G401.6 (cell line): ENCODE data around the gene E2F1.

Source experiments
- FAIRE-seq: peaks from 2 replicates; lab custom pipeline; 2012; peaks lifted over from hg19 to GRCh38; lab: Jason Lieb, UNC

E2F1 gene

DNA sequence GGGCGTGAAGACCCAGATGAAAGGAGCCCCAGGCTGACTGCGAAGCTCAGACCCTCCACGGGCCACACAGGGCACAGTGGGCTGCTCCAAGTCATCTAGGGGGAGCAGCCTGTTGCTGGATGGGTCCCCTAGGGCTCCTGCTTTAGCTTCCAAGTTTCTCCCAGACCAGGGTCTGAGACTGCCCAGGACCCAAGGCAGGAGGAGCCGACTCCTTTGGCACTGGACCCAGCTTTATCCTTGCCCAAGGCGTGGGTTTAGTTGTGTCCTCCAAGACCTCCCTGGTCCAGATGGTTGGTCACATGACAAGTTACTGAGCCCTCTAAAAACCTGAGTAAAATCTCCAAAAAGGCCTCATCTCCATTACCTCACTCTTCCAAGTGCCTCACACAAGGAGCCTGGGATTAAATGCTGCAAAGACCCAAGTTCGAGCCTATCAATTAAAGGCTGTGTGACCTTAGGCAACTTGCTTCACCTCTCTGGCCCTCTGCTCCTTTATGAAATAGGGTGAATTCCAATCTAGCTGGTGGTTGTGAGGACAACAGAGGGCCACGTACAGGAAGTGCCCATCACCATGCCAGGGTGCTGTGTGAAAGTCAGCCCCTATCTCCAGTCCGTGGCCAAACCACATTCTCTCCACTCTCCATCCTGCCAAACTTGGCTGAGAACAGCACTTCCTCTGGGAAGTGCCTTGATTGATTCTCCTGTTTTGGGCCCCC lies 14.5 kb downstream of the E2F1 start:
- FAIRE-seq, result no peak

DNA sequence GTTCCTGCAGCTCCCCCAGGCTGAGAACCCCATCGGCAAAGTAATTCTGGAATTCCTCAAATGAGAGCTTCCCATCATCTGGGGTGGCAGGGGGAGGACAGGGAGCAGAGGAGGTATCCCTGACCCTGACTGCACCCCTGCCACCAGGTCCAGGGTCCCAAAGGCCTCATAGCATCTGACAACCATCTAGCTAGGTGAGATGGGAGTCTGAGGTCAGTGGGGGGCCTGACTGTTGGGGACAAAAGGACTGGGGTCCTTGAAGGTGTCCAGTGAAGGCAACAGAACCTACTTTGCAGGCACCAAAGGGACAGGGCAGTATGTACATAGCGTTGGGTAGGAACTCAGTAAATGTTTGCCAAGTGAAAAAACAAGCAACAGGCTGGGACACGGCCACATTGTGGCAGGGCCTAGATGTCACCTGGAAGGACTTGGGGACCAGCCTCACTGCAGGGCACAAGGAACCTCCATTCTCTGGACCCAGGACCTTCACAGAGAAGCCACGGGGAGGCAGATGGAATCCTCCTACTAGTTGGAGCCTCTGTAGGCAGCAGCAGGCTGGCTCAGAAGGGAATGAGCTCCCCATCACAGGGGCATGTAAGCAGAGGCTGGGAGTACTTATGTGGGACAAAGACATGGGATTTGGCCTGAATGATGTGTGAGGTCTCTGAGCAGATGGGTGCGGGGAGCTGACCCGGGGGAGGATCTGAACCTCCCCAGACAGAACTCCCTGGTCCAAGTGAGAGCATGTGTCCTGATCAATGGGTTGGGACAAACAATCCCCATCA lies 15.3 kb downstream of the E2F1 start:
- FAIRE-seq, result no peak

DNA sequence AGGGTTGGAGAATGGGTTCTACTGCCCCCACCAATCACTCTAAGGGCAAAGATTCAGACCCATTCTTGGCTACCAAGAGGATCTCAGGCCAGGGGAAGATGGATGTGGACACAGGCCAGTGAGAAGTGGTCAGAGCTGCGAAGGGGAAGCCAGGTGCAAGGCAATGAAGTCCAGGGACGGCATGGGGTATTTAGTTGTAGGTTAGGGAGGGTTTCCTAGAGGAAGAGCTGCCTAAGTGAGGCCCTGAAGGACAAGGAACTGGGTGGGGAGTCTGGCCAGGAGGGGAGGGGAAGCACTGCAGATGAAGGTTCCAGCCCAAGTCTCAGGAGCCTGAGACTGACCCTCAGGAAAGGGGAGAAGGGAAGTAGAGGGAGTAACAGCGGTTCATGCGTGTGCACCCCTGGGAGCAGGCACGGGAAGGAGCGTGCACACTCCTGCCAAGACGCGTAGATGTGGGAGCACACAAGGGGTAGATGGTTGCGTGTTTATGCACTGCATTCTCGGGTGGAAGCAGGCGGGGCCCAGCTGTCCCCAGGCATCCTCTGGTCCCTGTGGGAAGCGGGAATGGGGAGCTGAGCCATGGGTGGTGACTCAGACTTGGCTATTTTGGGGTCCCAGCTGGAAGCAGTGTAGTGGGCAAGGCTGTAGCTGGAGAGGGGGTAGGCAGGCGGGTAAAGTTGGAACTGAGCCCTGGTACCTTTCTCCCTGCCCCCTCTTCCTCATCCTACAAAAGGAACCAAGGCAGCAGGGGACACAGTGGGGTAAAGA lies 16.1 kb downstream of the E2F1 start:
- no peak for FAIRE-seq

DNA sequence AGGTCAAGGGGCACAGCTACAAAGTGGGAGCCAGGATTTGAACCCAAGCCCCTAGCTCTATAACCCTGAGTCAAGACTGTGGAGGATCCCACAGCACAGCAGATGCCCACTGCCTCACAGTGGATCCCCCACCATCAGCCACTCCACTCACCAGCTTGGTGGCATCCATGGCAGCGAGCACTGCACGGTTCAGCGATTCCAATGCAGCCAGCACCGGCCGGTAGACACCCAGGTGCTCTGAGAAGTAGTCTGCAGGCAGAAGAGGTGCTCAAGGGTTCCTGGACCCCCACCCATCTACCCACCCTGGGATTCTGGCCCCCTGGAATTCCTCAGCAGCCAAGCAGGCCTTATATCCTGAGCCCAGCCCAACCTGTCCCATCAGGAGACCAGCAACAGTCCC lies 17.0 kb downstream of the E2F1 start:
- FAIRE-seq, result no peak

DNA sequence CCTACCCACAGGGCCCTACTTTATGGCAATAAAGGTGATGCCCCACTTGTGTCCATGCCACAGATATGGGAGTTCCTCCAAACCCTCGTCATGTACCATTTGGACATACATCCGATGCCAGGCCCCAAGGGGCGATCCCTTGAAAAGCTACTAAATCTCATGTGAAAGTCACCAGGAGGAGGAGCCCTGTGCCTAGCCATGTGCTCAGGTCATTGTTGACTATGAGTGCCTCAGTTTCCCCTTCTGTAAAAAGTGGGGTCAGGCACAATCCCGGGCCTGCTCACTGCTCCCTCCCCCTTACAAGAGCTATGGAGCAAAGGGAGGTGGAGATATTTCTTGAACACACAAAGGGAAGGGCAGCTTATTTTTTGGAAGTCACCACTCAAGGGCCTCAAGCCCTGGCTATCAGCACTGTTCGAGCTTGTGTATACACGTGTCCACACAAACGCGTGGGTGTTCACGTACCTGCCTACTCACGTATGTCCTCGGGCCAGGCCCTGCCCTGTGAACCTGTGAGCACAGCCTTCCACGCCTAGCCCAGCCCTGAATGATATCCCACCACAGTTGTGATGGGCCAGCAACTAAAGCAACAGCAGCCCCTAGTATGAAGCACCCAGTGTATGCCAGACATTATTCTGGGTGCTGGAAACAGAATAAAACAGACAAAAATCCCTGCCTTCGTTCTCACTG lies 17.6 kb downstream of the E2F1 start:
- no peak for FAIRE-seq

DNA sequence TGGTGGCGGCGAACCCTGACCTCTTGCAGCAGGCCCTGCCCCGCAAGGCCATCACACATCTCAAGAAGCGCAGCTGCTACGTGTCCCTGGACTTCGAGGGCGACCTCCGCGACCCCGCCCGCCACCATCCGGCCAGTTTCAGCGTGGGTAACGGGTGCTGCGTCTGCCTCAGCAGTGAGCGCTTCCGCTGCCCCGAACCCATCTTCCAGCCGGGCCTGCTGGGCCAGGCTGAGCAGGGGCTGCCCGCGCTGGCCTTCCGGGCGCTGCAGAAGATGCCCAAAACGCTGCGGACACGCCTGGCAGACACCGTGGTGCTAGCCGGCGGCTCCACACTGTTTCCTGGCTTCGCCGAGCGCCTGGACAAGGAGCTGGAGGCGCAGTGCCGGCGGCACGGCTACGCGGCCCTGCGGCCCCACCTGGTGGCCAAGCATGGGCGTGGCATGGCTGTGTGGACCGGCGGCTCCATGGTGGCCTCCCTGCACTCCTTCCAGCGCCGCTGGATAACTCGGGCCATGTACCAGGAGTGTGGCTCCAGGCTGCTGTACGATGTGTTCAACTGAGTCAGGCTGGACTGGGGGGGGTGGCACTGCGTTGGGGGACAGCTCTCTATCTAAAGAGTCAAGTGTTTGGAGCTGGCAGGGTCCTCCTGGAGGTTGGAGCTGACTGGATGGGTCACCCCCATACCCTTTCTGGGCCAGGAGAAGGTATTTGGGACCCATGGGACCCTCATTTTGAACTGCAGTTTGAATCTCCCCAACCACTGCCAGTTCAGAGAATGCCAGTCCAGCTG lies 18.3 kb downstream of the E2F1 start:
- no peak for FAIRE-seq

DNA sequence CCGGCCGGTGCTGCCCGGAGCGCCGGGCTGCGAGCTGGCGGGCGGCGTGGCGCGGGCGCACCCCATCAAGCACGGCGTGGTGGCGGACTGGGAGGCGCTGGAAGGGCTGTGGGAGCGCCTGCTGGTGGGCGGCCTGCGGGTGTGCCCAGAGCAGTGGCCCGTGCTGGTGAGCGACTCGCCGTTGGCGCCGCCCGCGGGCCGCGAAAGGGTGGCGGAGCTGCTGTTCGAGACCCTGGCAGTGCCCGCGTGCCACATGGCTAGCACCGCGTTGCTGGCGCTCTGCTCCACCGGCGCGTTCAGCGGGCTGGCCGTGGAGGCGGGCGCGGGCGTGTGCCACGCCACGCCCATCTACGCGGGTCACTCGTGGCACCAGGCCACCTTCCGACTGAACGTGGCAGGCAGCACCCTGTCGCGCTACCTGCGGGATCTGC lies 18.9 kb downstream of the E2F1 start:
- FAIRE-seq, result no peak

DNA sequence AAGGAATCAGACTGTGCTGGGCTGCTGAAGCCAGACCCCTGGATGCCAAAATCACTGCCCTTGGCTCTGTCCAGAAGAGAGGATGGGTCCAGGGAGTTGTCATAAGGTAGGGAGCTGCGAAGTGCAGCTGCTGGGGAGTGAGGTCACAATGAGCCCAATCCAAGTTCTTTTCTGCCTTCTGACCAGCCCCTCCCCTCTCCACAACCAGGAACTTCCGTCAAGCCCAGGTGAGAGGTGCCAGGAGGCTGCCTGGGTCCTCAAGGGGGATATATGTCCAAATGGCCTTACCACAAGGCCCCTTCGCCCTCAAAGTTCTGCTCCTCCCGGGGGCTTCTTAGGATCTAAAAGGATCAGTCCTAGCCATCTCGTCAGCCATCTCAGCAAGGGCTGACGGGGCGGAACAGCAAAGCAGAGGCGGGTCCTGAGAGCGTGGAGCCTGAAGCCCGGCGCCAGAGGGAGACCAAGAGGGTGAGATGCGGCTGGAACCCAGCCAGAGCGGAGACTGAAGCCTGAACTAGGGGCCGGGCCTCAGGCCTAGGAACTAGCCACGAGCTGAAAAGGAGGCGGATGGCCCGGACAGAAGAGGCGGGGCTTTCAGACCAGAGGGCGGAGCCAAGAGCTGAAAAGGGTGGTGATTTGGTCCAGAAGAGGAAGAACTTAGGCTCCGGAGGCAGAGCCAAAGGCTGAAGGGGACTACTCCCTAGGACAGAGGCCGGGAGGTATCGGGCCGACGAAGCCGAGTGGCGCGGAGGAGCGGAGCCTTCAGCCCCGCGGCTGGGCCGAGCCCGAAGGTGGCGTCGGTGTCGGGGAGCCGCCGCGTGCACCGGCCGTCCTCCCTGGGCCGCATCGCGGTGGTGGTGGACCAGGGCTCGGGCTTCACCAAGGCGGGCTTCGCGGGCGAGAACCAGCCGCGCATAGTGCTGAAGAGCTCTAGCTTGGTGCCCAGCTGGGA lies 19.6 kb downstream of the E2F1 start, which contains the start of gene ACTL10:
Gene ACTL10, plus strand, starts transcription at position 651 of the 952 bp plus-strand sequence. CDS start 555 bp downstream, outside the sequence.
- no peak for FAIRE-seq

DNA sequence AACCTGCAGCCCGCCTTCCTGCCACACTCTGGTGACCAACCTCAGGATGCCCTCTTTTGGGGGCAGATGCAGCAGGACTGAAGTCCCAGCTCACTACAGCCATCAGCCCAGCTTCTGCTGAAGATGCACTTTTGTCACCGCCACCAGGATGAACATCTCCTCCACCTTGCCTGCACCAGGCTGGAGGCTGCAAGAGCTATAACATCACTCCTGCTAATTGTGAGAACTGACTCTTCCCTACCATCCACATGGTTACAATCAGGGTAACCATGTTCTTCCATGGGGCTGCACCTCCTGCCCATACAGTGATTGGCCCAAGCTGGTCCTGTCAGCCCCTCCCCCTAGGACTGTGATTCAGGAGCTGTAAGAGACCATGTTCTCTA lies 21.4 kb downstream of the E2F1 start:
- FAIRE-seq, result peak; percentile 60

DNA sequence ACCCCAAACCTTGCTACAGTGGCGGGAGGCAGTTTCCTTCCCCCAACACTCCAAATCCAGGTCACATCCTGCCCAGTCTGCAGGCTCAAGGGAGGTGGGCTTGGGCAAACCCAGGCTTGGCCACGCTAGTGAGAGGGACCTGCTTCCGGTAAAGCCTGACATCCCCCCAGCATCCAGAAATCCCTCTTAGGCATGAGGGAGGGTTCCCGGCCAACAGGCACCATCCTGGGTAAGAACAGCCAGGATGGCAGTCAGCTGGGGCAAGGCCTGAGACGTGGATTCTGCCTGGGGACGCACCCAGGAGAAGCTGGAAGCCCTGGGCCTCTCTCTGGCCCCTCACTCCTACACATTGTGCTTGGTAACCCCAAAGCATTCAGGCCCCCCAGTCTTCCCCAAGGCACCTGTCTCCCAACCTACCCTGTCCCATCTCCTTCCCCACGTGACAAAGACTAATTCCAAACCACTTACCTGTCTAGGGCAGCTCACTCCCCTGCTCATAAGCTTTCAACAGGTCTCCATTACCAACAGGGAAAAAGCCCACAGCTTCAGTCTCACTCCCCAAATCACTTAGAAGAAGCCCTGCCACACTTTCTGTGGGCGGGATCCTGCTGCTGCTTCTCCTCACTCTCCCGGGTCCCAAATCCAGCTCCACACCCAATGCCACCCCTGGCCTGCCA lies 22.0 kb downstream of the E2F1 start:
- FAIRE-seq, result no peak

DNA sequence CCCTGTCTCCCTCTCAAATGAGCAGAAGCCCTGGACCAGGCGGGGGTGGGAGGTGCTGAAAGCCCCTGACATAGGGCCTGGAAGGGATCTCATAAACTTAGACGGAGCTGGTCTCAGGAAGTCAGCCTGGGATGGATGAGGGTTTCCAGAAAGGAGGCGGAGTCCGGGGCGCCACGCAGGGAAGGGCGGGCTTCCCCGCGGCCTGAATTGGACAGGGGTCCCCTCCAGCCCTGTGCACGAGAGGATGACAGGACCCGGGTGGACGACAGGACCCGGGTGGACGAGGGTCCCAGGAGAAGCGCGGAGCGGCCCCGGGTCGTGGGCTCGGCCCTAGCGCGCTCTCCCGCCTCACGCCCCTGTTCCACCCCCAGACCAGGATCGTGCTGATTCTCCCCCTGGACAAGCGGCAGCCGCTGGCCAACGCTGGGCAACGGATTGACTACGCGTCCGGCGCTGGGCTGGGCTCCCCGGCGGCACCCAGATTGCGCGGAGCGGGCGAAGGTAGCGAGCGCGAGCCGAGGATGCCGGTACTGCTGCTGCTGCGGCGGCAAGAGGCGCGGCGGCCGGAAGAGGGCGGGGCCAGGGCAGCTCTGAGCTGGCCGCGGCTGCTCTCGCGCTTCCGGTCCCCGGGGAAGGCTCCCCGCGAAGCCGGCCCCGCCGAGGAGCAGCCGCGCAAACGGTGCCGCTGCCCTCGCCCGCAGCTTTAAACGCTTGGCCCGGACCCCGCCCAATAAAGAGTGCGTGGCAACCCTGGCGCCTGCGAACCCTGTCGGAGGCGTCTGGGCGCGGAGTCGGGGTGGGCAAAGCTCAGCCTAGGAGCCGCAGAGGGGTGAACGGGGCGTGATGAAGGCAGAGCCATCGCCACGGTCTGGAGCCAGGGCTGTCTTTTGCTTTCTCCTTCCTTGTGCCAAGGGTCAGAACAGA lies 22.8 kb downstream of the E2F1 start:
- FAIRE-seq, result no peak

DNA sequence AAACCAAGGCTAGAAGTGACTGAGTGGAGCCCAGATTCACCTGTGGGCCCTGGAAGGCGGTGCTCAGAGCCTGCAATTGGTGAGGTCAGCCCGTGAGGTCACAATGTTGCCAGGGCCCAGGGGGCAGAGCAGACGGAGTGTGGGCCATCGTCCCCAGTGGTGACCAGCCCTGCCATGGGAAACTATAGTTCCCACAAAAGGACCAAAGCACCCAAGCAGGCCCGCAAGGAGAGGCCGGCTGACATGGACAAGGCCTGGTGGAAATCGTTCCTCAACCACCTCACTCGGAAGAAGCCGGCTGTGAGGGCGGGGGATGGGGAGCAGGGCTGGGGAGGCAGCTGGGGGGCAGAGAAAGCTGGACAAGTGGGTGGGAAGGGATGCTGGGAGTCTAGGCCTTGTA lies 24.0 kb downstream of the E2F1 start, which contains the start of gene C20orf144:
Gene C20orf144, plus strand, starts transcription at position 156 of the 400 bp plus-strand sequence. Its CDS starts 19 bp downstream, at position 175.
- no peak for FAIRE-seq

DNA sequence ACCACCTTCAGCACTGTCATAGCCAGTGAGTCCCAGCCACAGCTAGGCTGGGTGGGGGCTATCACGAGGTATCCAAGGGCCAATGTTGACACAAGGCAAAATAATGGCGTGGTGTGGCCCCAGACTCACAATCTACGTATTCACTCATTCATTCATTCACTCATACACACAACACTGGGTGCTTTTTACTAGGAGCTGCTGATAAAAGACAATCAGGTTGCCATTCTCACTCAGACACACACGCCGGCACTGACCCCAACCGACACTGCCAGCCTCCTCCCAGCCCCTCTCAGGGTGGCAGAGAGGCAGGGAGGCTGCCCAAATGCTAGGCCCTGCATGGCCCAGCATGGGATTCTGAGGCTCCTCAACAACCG lies 25.5 kb downstream of the E2F1 start:
- FAIRE-seq, result no peak

DNA sequence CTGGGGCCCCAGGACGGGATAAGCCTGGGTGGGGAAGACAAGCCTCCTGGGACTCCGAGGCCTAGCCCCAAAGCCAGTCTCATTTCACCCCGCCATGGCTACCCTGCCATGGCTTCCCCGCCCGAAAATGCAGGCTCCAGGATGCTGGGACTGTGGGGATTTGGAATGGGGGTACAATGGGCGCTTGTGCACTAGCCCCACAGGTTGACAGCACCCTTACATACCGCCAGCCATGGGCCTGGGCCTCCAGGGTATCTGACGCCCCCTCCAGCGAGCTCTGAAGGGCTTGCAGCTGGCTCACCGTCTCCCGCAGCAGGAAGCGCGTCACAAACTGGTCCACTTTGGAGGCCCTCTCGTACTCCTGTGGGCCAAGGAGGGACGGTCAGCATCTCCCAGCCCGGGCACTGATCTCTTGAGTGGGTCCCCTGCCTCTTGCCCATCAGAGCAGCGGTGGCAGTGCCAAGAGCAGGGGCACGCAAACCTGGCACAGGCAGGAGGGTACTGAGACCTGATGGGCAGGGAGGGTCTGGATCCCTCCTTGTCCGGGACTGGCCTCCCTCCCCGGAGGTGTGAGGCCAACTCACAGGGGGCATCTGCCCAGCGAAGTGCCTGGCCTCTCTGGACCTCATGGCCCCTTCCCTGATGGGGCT lies 26.0 kb downstream of the E2F1 start:
- FAIRE-seq, result no peak

DNA sequence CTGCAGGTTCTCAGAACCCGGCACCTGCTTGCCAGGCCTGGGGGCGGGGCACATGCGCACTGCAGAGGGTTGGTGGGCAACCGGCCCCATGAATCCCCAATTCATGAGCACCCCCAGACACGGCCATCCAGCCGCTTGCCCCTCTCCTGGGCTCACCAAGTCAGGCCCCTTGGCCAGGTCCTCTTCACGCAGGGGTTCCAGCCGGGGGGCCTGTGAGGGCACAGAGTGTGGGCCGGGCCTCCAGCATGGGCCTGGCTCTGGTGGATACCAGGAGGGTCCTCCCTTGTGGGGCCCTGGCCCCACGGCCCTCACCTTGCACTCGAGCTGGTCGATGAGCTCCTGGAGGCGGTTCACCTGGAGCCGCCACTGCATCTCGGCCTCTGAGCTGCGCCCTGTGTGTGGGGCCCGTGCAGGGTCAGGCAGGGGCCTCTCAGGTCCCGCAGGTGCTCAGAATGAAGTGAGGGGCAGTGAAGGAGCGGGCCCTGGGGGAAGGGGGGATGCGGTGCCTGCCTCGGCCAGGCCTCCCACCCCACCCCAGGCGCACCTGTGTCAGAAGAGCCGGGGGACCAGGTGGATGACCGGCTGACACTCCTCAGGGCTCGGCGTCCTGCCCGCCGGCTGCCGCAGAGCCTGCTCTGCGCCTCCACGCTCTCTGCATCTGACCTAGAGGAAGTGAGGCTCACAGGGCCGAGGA lies 26.7 kb downstream of the E2F1 start:
- no peak for FAIRE-seq

DNA sequence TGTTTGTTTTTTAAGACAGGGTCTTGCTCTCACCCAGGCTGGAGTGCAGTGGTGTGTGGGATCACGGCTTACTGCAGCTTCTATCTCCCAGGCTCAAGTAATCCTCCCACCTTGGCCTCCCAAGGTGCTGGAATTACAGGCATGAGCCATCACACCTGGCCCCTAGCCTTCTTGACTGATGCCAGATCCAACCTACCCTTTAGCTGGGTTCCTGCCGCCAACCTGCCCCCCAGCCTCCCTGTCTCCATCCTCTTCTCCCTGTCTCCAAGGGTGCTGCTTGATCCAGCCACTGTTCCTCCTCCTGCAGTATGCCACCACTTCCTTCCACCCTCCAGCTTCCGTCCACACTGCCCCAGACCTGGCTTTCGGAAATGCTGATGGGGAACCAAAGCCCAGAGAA lies 27.3 kb downstream of the E2F1 start:
- FAIRE-seq, result no peak

DNA sequence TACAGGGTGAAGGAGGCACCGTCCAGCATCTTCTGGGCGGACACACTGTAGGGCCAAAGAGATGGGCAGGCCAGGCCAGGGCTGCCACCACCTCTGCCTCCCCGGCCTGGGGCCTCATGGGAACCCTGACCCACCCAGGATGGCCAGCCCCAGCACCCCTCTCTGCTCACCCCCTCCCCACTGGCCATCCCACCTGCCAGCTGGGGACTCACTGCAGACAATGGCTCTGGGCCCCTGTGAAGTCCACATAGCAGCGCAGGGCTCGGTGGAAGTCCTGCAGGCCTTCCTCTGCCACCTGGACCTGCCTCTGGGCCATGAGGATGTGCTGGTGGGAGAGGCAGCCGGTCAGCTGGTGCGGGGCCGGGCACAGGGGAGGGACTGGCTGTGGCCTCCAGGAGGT lies 27.7 kb downstream of the E2F1 start:
- no peak for FAIRE-seq
